Karpas-422 (cell line): Measurements from ENCODE around the gene CEACAM8. TPM values are rescaled to one million over a fixed set of nuclear protein-coding genes. Genes with fewer than 3 reads are reported as not detected.
"Not testable (repeated sequence)": the region's sequence is repeated elsewhere in the genome, so short reads cannot be mapped to it uniquely, and the experiment has no call there.

ENCODE experiments used
- DNase-seq: peaks from one replicate; pipeline ENCODE4 v3.0.0-alpha.2; 2015
- H2AFZ ChIP-seq: fragments of 200-600 bp; sonication (generic); 2 replicates; pipeline ENCODE4 v1.6.1; 2014; ENCODE audit warnings: antibody characterized with exemption, low read length, mixed read lengths
- H3K27ac ChIP-seq: fragments of 200-600 bp; sonication (generic); 2 replicates; pipeline ENCODE4 v1.5.1; 2014; ENCODE audit warnings: mild to moderate bottlenecking, low read length, moderate library complexity
- H3K27me3 ChIP-seq: fragments of 200-600 bp; sonication (generic); 2 replicates; pipeline ENCODE4 v1.6.1; 2014; ENCODE audit warnings: low read length, mixed read lengths
- H3K36me3 ChIP-seq: fragments of 200-600 bp; sonication (generic); 2 replicates; pipeline ENCODE4 v1.6.1; 2014; ENCODE audit warnings: low read length, mixed read lengths; ENCODE audit not compliant: insufficient read depth
- H3K4me1 ChIP-seq: fragments of 200-600 bp; sonication (generic); 2 replicates; pipeline ENCODE4 v1.6.1; 2014; ENCODE audit warnings: mild to moderate bottlenecking, low read length, mixed read lengths
- H3K4me2 ChIP-seq: fragments of 200-600 bp; sonication (generic); 2 replicates; pipeline ENCODE4 v1.6.1; 2014; ENCODE audit warnings: low read length, low read depth, mild to moderate bottlenecking; ENCODE audit not compliant: poor library complexity, severe bottlenecking
- H3K4me3 ChIP-seq: fragments of 200-600 bp; sonication (generic); 2 replicates; pipeline ENCODE4 v1.5.1; 2014; ENCODE audit warnings: mild to moderate bottlenecking, antibody characterized with exemption, low read length, mixed read lengths
- H3K79me2 ChIP-seq: fragments of 200-600 bp; sonication (generic); 2 replicates; pipeline ENCODE4 v1.6.1; 2014; ENCODE audit warnings: mild to moderate bottlenecking, low read length, mixed read lengths
- H3K9ac ChIP-seq: fragments of 200-600 bp; sonication (generic); 2 replicates; pipeline ENCODE4 v1.6.0; 2014; ENCODE audit warnings: low read length
- H3K9me2 ChIP-seq: fragments of 200-600 bp; sonication (generic), shearing (Covaris generic); replicated peaks from 2 replicates; pipeline ENCODE4 v1.6.0; 2014; ENCODE audit warnings: mild to moderate bottlenecking, low read length, moderate library complexity; ENCODE audit not compliant: insufficient read depth
- H3K9me3 ChIP-seq: fragments of 300-700, 200-600 bp; sonication (generic); 2 replicates; pipeline ENCODE4 v1.6.1; 2014; ENCODE audit warnings: low read length, mixed read lengths
- H4K20me1 ChIP-seq: fragments of 200-600 bp; sonication (generic); 2 replicates; pipeline ENCODE4 v1.6.1; 2014; ENCODE audit warnings: mild to moderate bottlenecking, antibody characterized with exemption, low read length, low read depth; ENCODE audit not compliant: insufficient read depth
- total RNA-seq: library from RNA; depleted of rRNA; stranded (reverse); fragments of >200 nt; shearing (Covaris generic); gene quantifications from 2 replicates; pipeline ENCODE4 v1.2.3, GENCODE V29; 2014; ENCODE audit warnings: low replicate concordance

The CEACAM8 gene
- total RNA-seq, 1 experiment from 2014 or later: not detected

GRCh38 chr19:42542791-42543190 is 51.9 kb downstream of the CEACAM8 start:
- no peaks in the 10 kb centered on the region for H3K79me2 ChIP-seq
- no peak overlapping the region for H2AFZ ChIP-seq
- no peaks in the 10 kb centered on the region for H3K27me3 ChIP-seq
- no peak overlapping the region for H3K27ac ChIP-seq
- no peaks in the 10 kb centered on the region for H3K36me3 ChIP-seq
- H3K9ac ChIP-seq: no peak overlapping the region
- H4K20me1 ChIP-seq: no peaks in the 10 kb centered on the region
- no peak overlapping the region for H3K4me3 ChIP-seq
- no peak for DNase-seq
- no peaks in the 10 kb centered on the region for H3K9me2 ChIP-seq
- H3K9me3 ChIP-seq: no peaks in the 10 kb centered on the region
- H3K4me2 ChIP-seq: no peak overlapping the region
- H3K4me1 ChIP-seq: peaks cover 5% of the 10 kb centered on the region

- H3K79me2 ChIP-seq: no peaks in the 10 kb centered on the region
- H3K27me3 ChIP-seq: no peaks in the 10 kb centered on the region
- H3K4me2 ChIP-seq: no peak overlapping the region
- no peak overlapping the region for H3K9ac ChIP-seq
- no peaks in the 10 kb centered on the region for H3K4me1 ChIP-seq
- no peaks in the 10 kb centered on the region for H3K36me3 ChIP-seq
- no peak overlapping the region for H3K27ac ChIP-seq
- no peak overlapping the region for H2AFZ ChIP-seq
- no peaks in the 10 kb centered on the region for H3K9me3 ChIP-seq
- no peak for DNase-seq
- H3K4me3 ChIP-seq: no peak overlapping the region
- no peaks in the 10 kb centered on the region for H3K9me2 ChIP-seq
- no peaks in the 10 kb centered on the region for H4K20me1 ChIP-seq
Measured at GRCh38 chr19:42540071-42540553, 54.6 kb downstream of the CEACAM8 start.

- Histone ChIP-seq H3K27ac (no peak overlapping the region), H3K79me2 (no peaks in the 10 kb centered on the region), H3K9ac (no peak overlapping the region), H3K36me3 (no peaks in the 10 kb centered on the region), H4K20me1 (no peaks in the 10 kb centered on the region), H3K27me3 (no peaks in the 10 kb centered on the region), H3K9me2 (no peaks in the 10 kb centered on the region), H3K4me2 (no peak overlapping the region), H3K4me1 (no peaks in the 10 kb centered on the region), H2AFZ (no peak overlapping the region), H3K4me3 (no peak overlapping the region), H3K9me3 (no peaks in the 10 kb centered on the region)
- no peak for DNase-seq
Measured at GRCh38 chr19:42538841-42539709, 55.6 kb downstream of the CEACAM8 start.

GRCh38 chr19:42535276-42535675 is 59.4 kb downstream of the CEACAM8 start:
- not testable (repeated sequence) for H3K27me3 ChIP-seq, H4K20me1 ChIP-seq, H3K4me2 ChIP-seq, H3K79me2 ChIP-seq, H3K9ac ChIP-seq, H3K4me1 ChIP-seq, H3K9me2 ChIP-seq, H3K27ac ChIP-seq, H3K4me3 ChIP-seq, H2AFZ ChIP-seq, H3K36me3 ChIP-seq, DNase-seq, H3K9me3 ChIP-seq

- Histone ChIP-seq H4K20me1 (no peaks in the 10 kb centered on the region), H3K4me1 (no peaks in the 10 kb centered on the region), H3K9me3 (no peaks in the 10 kb centered on the region), H3K9me2 (no peaks in the 10 kb centered on the region), H3K4me2 (no peak overlapping the region), H3K9ac (no peak overlapping the region), H3K27me3 (no peaks in the 10 kb centered on the region), H3K4me3 (no peak overlapping the region), H3K79me2 (no peaks in the 10 kb centered on the region), H3K36me3 (no peaks in the 10 kb centered on the region), H3K27ac (no peak overlapping the region), H2AFZ (no peak overlapping the region)
- no peak for DNase-seq
Measured at GRCh38 chr19:42534391-42534790, 60.3 kb downstream of the CEACAM8 start.

- DNase-seq: no peak
- Histone ChIP-seq H3K27ac (no peak overlapping the region), H3K79me2 (no peaks in the 10 kb centered on the region), H3K36me3 (no peaks in the 10 kb centered on the region), H3K9me3 (no peaks in the 10 kb centered on the region), H3K9ac (no peak overlapping the region), H3K9me2 (no peaks in the 10 kb centered on the region), H3K27me3 (no peaks in the 10 kb centered on the region), H3K4me2 (no peak overlapping the region), H3K4me3 (no peak overlapping the region), H3K4me1 (no peaks in the 10 kb centered on the region), H4K20me1 (no peaks in the 10 kb centered on the region), H2AFZ (no peak overlapping the region)
Measured at GRCh38 chr19:42532891-42533290, 61.8 kb downstream of the CEACAM8 start.

- no peak for DNase-seq
- Histone ChIP-seq H3K4me3 (no peak overlapping the region), H3K9me2 (no peaks in the 10 kb centered on the region), H3K4me1 (no peaks in the 10 kb centered on the region), H3K4me2 (no peak overlapping the region), H3K79me2 (no peaks in the 10 kb centered on the region), H2AFZ (no peak overlapping the region), H3K9ac (no peak overlapping the region), H3K36me3 (no peaks in the 10 kb centered on the region), H3K9me3 (no peaks in the 10 kb centered on the region), H4K20me1 (no peaks in the 10 kb centered on the region), H3K27ac (no peak overlapping the region), H3K27me3 (no peaks in the 10 kb centered on the region)
Measured at GRCh38 chr19:42531313-42531712, 63.4 kb downstream of the CEACAM8 start.
